Kidney glomerular epithelial cell (primary cell): ENCODE measurements around the gene CCDC40.
A peak's percentile ranks its signal among the peaks of the same experiment; 100 is the strongest.

Source experiments
- DNase-seq: peaks from one replicate; lab custom pipeline; 2025; lab: John Stamatoyannopoulos, UW

CCDC40 gene

DNA sequence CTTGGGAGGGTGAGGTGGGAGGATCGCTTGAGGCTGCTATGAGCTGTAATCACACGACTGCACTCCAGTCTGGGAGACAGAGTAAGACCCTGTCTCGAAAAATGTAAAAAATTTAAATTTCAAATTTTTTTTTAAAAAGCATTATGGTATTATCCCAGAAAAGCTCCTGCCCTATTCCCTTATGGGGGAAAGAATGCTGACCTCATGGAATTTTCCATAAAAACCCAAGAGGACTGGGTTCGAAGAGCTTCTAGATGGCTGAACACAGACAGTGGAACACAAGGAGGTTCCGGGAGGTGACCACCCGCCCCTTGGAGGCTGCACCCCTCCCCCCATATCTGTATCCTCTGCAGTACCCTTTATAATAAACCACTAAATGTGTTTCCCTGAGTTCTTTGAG, 106.5 kb downstream of the CCDC40 start:
- no peak for DNase-seq

DNA sequence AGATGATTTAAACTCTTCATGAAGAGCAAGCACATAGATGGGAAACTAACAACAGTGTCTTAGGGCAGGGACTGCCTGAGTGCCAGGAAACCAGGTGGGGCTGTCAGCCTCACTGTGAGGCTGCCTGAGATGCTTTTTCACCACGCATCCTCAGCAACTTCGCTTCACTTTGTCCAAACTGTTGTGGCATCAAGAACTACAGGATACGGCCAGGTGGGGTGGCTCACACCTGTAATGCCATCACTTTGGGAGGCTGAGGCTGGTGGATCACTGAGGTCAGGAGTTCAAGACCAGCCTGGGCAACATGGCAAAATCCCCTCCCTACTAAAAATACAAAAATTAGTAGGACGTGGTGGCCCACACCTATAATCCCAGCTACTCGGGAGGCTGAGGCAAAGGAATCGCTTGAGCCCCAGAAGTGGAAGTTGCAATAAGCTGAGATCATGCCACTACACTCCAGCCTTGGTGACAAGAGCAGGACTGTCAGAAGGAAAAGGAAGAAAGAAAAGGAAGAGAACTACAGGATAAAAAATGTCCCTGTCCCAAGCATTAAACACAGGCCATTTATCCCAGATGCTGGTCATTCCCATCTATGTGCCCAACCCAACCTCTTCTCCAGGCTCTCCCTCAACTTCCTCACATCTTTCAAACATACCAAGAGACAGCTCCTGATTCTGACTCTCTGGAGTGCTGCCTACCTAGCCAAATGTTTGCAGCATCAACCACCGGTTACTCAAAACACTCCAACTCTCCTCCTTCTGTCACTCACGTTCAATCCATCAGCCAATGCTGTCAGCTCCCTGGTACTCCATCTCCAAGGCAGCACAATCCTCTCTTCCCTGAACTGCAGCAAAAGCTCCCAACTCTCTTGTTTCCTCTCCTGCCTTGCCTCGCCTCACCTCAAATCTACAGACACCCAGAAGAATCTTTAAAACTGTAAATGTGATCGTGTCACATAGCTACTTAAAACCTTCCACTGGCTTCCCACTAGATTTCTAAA, 108.9 kb downstream of the CCDC40 start:
- DNase-seq = no peak

- DNase-seq = no peak
Observed at GRCh38 chr17:80146121-80147034, 109.9 kb downstream of the CCDC40 start.

GRCh38 chr17:80147035-80147822, 110.8 kb downstream of the CCDC40 start, which contains the start of gene EIF4A3:
TSS of gene EIF4A3 (minus strand) at chr17:80147128. CDS start at chr17:80146961, 167 bp downstream.
- DNase-seq = peak; percentile 98
